GM20000 (cell line): ENCODE data around the gene RBM42.

Experiments
- DNase-seq: peaks from one replicate; pipeline ENCODE4 v3.0.0; 2012; ENCODE audit warnings: low spot score
- TF ChIP-seq, protein P1 (sequence below): IDR thresholded peaks from 2 replicates; pipeline ENCODE4 v1.5.1; 2012; ENCODE audit warnings: mild to moderate bottlenecking, control low read depth; ENCODE audit errors: extremely low read depth, missing control alignments

Gene RBM42

DNA sequence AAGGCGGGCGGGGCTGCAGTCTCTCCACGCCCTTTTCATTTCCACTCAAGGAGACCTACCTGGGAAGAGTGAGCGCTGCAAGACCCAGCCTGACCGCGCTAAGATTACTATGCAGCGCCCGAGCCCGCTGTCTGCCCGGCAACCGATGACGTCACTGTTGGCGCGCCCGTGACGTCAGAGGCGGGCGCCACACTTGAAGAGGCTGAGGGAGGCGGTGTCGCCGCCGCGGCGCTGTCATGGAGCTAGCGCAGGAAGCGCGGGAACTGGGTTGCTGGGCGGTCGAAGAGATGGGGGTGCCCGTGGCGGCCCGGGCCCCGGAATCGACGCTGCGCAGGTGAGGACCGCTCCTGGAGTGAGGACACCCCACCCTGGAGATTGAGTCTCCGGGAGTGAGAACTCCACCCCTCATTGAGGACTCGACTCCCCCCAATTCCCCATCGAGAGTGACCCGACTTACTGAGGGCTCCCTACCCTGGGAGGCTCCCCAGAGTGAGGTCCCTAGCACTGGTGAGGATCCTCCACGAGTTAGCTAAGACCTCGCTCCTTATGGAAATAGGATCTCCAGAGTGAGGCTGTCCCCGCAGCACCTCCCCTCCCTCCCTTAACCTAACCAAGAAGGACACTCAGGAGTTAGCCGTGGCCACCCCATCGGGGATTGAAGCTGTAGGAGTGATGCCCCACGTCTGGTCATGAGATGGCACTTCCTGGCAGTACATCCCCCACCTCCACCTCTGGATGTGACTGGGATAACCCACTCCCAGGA lies 16.1 kb upstream of the RBM42 start, which contains the start of gene HAUS5:
Gene HAUS5 (plus strand): TSS at position 177 of the 763 bp plus-strand sequence. CDS start 60 bp downstream, at position 237.
- peak; percentile 94 for DNase-seq
- TF ChIP-seq, protein P1, sequence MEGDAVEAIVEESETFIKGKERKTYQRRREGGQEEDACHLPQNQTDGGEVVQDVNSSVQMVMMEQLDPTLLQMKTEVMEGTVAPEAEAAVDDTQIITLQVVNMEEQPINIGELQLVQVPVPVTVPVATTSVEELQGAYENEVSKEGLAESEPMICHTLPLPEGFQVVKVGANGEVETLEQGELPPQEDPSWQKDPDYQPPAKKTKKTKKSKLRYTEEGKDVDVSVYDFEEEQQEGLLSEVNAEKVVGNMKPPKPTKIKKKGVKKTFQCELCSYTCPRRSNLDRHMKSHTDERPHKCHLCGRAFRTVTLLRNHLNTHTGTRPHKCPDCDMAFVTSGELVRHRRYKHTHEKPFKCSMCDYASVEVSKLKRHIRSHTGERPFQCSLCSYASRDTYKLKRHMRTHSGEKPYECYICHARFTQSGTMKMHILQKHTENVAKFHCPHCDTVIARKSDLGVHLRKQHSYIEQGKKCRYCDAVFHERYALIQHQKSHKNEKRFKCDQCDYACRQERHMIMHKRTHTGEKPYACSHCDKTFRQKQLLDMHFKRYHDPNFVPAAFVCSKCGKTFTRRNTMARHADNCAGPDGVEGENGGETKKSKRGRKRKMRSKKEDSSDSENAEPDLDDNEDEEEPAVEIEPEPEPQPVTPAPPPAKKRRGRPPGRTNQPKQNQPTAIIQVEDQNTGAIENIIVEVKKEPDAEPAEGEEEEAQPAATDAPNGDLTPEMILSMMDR = no peak

- no peak for DNase-seq
- TF ChIP-seq, protein P1 = no peak
Observed at GRCh38 chr19:35613574-35613973, 15.3 kb upstream of the RBM42 start.

DNA sequence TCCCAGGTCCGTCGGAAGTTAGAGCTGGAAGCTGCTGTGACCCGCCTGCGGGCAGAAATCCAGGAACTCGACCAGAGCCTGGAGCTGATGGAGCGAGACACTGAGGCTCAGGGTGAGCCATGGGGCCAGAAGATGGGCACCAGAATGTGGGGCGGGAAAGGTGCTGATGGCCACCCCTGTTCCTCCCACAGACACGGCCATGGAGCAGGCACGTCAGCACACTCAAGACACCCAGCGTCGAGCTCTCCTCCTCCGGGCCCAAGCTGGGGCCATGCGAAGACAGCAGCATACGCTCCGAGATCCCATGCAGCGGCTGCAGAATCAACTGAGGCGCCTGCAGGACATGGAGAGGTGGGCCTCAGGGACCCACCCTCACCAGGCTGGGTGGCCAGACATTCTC lies 13.8 kb upstream of the RBM42 start:
- TF ChIP-seq, protein P1 = no peak
- DNase-seq = no peak

DNA sequence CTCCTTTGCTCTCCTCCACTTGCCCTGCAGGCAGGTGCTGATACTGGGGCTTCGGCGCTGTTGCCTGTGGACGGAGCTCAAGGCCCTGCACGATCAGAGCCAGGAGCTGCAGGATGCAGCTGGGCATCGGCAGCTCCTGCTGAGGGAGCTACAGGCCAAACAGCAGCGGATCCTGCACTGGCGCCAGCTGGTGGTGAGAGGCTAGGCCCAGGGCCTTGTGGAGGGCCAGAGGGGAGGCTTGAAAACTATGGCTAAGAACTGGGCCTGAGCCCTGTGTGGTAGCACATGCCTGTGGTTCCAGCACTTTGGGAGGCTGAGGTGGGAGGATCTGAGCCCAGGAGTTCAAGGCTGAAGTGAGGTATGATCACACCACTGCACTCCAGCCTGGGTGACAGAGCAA lies 10.0 kb upstream of the RBM42 start:
- DNase-seq = no peak
- TF ChIP-seq, protein P1 = no peak

DNA sequence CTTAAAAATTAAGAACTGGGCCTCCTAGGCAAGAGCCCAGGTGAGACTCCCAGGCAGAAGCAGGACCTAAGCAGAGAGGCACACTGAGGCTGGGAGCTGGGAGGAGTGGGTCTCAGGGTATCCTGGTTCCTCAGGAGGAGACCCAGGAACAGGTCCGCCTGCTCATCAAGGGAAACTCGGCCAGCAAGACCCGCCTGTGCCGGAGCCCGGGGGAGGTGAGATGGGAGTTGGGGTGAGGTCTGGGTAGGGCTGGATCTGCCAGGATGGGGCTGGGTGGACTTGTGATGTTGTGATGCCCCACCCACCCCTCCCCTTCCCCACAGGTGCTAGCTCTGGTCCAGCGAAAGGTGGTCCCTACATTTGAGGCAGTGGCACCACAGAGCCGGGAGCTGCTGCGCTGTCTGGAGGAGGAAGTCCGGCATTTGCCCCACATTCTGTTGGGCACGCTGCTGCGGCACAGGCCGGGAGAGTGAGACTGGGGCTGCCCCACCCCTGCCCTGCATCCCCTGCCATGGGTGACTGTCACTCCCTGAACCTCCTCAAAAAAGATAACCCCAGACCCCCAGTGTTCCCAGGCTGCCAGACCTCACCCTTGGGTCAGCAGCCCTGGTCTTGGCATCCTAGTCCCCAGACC lies 9.4 kb upstream of the RBM42 start:
- TF ChIP-seq, protein P1 = no peak
- no peak for DNase-seq

DNA sequence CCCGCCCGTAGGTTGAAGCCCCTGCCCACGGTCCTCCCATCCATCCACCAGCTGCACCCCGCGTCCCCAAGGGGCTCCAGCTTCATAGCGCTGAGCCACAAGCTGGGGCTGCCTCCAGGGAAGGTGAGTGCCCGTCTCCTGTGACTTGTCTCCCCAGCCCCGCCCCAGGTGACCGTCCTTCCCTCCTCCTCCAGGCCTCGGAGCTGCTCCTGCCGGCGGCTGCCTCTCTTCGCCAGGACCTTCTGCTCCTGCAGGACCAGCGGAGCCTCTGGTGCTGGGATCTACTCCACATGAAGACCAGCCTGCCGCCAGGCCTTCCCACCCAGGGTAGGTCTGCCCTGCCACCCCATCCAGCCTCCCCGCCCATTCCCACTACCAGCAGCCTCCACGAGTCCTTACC lies 8.8 kb upstream of the RBM42 start:
- no peak for DNase-seq
- TF ChIP-seq, protein P1 = no peak

DNA sequence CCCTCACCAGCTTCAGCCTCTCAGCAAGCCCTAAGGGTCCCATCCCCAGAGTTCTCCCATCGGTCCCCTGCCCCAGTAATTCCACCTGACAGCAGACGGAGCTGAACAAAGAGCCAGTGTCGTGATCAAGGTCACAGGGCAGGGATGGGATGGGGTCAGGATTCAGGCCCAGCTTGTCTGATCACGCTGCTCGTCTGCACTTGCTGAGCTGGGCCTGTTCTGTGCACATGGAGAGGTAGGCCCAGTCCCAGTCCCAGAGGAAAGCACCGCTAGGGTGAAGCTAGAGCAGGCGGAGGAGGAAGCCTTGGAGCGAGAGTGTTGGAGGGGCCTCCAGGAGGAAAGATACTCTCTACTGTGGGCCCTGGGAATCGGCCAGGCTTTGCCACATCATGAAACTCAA lies 7.1 kb upstream of the RBM42 start:
- DNase-seq = no peak
- TF ChIP-seq, protein P1 = no peak
